Colon (tissue), 2 donors: Measurements from ENCODE around the gene SLC8A1.

Experiments
- FAIRE-seq: peaks from 2 replicates; lab custom pipeline; 2012; peaks lifted over from hg19 to GRCh38; lab: Jason Lieb, UNC
- donor health status: control.
- donor health status: control.

SLC8A1 gene

GRCh38 chr2:40421631-40422297, 30.1 kb downstream of the SLC8A1 start:
- FAIRE-seq, result no peak

DNA sequence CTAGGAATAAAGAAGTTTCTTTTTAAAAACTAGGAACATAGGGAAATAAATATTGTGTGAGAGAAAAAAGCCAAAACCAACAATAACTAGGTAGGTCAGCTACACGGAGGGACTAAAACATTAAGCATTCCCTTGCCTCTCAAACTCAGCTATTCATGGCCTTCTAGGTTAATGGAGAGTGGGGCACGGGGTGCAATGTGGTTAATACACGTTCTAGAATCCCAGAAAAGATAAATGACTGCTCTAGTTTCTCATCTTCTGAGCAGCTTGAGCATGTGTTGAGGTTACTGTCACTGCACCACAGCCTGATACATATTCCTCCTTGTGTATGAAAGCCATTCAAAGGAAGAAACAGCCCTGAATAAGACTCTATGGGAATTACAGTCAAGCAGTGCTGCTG, 31.4 kb downstream of the SLC8A1 start:
- FAIRE-seq, result no peak

- no peak for FAIRE-seq
Measured at GRCh38 chr2:40419364-40419762, 32.5 kb downstream of the SLC8A1 start.

DNA sequence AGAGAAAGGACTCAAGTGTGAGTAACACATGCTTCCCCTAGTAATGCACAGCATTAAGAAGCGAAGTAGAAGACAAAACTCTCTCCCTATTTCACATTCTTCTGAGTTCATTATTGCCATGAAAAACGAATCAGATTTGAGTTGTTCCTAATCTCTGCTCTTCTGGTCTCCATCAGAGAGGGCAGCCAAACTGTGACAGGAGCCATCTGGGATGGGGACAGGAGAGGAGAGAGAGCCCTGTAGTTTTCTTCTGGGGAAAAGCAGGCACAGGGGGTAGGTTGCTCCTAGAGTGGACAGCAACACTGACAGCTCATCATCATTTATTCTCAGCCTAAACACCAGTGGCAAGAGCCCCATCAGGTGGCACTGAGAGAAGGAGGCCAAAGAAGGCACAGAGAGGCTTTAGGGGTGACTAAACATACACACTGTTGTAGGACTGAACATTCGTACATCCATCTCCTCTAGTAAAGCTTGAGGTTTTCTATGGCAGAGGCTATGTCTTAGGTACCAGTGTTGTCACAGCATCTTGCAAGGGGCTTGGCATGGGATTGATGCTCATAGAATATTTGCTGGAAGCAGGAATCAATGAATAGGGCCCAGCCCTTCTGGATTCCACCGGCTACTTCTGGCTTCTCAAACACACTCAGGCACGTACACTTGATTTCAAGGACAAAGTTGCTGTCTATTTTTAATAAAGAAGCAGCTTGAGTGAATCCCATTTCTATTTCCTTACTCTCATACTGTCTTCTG, 33.1 kb downstream of the SLC8A1 start:
- FAIRE-seq, result no peak

GRCh38 chr2:40416486-40416885, 35.4 kb downstream of the SLC8A1 start:
- FAIRE-seq, result no peak

DNA sequence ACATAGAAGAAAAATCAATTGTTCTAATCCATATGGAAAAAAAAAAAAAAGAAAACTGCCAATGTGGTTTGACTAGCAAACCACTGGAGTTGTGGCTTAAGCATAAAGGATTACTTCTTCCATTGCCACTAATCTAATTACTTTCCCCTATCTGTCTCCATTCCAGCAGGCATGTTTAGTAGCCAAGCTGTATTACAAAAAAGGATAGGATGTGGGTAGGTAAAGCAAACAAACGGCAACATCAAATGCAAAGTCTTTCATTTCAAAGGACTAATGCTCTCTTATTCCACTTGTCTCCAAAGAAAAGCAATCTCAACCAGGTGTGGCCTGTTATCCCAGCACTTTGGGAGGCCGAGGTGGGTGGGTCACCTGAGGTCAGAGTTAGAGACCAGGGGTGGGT, 36.5 kb downstream of the SLC8A1 start:
- no peak for FAIRE-seq

GRCh38 chr2:40412456-40412855, 39.4 kb downstream of the SLC8A1 start:
- FAIRE-seq, result no peak

- no peak for FAIRE-seq
Measured at GRCh38 chr2:40410695-40411094, 41.2 kb downstream of the SLC8A1 start.

DNA sequence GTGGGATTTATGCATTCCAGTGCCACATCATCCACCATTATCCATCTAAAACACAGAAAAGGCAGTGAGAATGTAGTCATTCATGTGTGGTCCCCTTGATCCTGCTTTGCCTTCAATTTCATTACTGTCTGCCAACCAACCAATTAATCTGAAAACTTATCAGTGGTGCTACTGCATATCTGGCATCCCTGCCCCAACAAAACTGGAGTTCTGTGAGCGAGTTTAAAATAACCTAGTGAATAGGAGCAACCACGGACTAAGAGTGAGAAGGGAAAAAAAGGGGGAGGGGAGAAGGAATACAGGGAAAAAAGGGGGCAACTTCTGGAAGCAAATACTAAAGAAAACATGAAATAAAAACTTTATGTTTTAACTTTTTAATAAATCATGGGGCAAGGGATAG, 42.2 kb downstream of the SLC8A1 start:
- no peak for FAIRE-seq

- no peak for FAIRE-seq
Measured at GRCh38 chr2:40406485-40407289, 45.2 kb downstream of the SLC8A1 start.

DNA sequence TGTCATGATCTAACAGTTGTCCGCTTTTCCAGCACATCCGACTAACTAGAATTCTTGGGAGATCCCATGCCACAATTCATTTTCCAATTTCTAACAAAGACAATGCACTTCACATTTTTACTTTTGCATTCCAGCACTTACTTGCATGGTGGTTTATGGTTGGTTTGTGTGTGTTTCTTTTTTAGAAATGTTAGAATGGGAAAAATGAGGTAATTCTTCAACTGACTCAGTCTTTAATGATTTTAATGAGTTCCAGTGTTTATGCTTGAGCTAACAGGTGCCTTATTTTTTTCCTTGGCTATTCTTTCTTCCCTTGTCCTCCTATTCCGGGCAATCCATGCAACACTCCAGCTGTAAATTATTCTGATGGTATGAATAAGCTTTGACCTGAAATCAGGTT, 46.4 kb downstream of the SLC8A1 start:
- FAIRE-seq, result no peak

DNA sequence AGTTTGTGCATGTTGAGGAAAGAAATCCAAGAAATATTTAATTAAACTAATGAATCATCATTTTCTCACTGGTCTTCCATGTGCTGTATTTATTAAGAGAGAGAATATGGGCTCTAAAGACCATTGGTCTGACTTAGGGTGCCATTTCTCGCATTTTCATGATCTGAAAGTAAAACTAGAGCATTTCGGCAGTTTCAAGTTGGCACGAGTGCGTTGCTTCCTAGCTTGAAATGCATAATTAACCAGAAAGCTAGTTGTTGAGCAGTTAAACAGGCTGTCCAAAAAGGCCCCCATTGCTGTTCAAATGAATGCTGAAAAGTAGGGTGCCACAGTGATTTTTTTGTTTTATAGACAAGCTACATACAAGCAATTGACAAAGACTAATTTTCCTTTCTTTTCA, 47.4 kb downstream of the SLC8A1 start:
- FAIRE-seq, result no peak

GRCh38 chr2:40403233-40403836, 48.6 kb downstream of the SLC8A1 start:
- no peak for FAIRE-seq

DNA sequence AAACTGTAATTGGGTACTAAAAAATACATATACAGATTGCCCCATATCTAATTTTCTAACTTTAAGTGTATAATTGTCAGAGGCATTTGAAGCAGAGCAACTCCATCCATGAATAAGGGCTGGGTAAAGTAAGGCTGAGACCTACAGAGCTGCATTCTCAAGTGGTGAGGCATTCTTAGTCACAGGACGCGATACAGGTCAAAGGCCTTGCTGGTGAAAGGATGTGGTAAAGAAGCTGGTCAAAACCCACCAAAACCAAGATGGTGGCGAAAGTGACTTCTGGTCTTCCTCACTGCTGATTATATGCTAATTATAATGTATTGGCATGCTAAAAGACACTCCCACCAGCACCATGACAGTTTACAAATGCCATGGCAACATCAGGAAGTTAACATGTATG, 50.0 kb downstream of the SLC8A1 start:
- FAIRE-seq, result no peak

- FAIRE-seq, result no peak
Measured at GRCh38 chr2:40400336-40400953, 51.4 kb downstream of the SLC8A1 start.

GRCh38 chr2:40397765-40398164, 54.1 kb downstream of the SLC8A1 start:
- FAIRE-seq, result no peak

DNA sequence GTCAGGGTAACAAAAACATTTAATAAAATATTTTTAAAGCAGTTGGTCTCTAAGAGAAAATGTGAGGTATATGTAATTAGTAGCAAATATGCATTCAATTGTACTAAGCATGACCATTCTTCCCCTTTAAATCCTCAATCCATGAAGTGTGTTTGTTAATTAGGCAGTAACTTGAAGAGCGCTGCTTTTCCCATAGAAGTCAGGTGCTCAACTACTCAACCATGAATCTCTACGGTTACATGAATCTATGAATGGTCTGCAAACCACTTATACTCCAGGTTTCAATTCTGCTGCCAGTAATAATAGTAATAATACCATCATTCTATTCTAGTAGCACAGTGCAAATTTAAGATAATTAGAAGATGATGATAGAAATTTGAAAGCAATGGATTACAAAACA, 55.8 kb downstream of the SLC8A1 start:
- no peak for FAIRE-seq

- no peak for FAIRE-seq
Measured at GRCh38 chr2:40395169-40396073, 56.5 kb downstream of the SLC8A1 start.

- no peak for FAIRE-seq
Measured at GRCh38 chr2:40394597-40394996, 57.3 kb downstream of the SLC8A1 start.

- no peak for FAIRE-seq
Measured at GRCh38 chr2:40394031-40394430, 57.9 kb downstream of the SLC8A1 start.

GRCh38 chr2:40388161-40388560, 63.7 kb downstream of the SLC8A1 start:
- no peak for FAIRE-seq
